GM12878 (cell line): ENCODE measurements around the gene LYZL1. TPM values are rescaled to one million over a fixed set of nuclear protein-coding genes. Genes with fewer than 3 reads are reported as not detected.

Experiments
- ATAC-seq: fragments of 200-7000 bp; cut with Tn5 transposase; 3 replicates; pipeline ENCODE4 v1.9.1; 2020; ENCODE audit warnings: mild to moderate bottlenecking, moderate library complexity
- BruUV-seq: library from RNA; stranded (reverse); fragments of 400-500 nt; replicated peaks from 2 replicates; lab custom pipeline; 2021; lab: Mats Ljungman, UMichigan
- CTCF ChIA-PET: fragments of 300-600 bp; sonication (Branson Sonifier 250); formaldehyde crosslinking; extraction: SDS; loops from one replicate; lab custom pipeline; 2021; ENCODE audit warnings: inconsistent platforms; lab: Yijun Ruan, JAX
- POLR2A ChIA-PET: fragments of 350-600 bp; formaldehyde crosslinking; extraction: SDS; loops from one replicate; lab custom pipeline; 2021; ENCODE audit warnings: inconsistent platforms; lab: Charles Lee
- RAD21 ChIA-PET: fragments of 300-600 bp; sonication (Branson Sonifier 250); formaldehyde crosslinking; loops from one replicate; lab custom pipeline; 2023; ENCODE audit warnings: antibody characterized with exemption; ENCODE audit not compliant: unreplicated experiment; lab: Charles Lee
- SMC1A ChIA-PET: fragments of 300-600 bp; sonication (Branson Sonifier 250); formaldehyde crosslinking; loops from one replicate; lab custom pipeline; 2023; ENCODE audit not compliant: unreplicated experiment, uncharacterized antibody; lab: Charles Lee
- DNase-seq: peaks from one replicate; pipeline ENCODE4 v3.0.0-alpha.2; 2011; ENCODE audit warnings: low read depth, low spot score
- FAIRE-seq: peaks from 3 replicates; lab custom pipeline; 2011; peaks lifted over from hg19 to GRCh38; lab: Jason Lieb, UNC
- H2AFZ ChIP-seq: 2 replicates; pipeline ENCODE4 v1.6.0; 2011; ENCODE audit warnings: low read depth, low read length, control low read depth; ENCODE audit not compliant: control insufficient read depth
- H3K27ac ChIP-seq: 2 replicates; pipeline ENCODE4 v1.5.1; 2011; ENCODE audit warnings: control low read depth; ENCODE audit not compliant: control insufficient read depth, insufficient read depth
- H3K27me3 ChIP-seq, 2 experiments: replicated peaks in 1 of 2; 2 replicates each; pipeline versions ENCODE4 v1.6.0 to v1.6.1; 2011; ENCODE audit warnings: low read length in 1 of 2; ENCODE audit not compliant: control insufficient read depth in 2 of 2, insufficient read depth in 2 of 2
- H3K36me3 ChIP-seq, 2 experiments: 2 replicates each; pipeline ENCODE4 v1.5.1; 2011; ENCODE audit warnings: low read length in 1 of 2; ENCODE audit not compliant: control insufficient read depth in 2 of 2, insufficient read depth in 2 of 2
- H3K4me1 ChIP-seq: 2 replicates; pipeline ENCODE4 v1.6.1; 2011; ENCODE audit warnings: mild to moderate bottlenecking, low read length, moderate library complexity, mixed read lengths; ENCODE audit not compliant: control insufficient read depth, insufficient read depth
- H3K4me2 ChIP-seq: 2 replicates; pipeline ENCODE4 v1.6.0; 2011; ENCODE audit warnings: control low read depth; ENCODE audit not compliant: control insufficient read depth, insufficient read depth
- H3K4me3 ChIP-seq: fragments of 200-600 bp; sonication (generic); 2 replicates; pipeline ENCODE4 v1.5.1; 2016
- H3K79me2 ChIP-seq: 2 replicates; pipeline ENCODE4 v1.6.0; 2011; ENCODE audit warnings: low read length; ENCODE audit not compliant: control insufficient read depth, insufficient read depth
- H3K9ac ChIP-seq: 2 replicates; pipeline ENCODE4 v1.8.0; 2011; ENCODE audit warnings: low read length, control low read depth, mixed read lengths; ENCODE audit not compliant: control insufficient read depth, insufficient read depth
- H3K9me3 ChIP-seq: replicated peaks from 3 replicates; pipeline ENCODE4 v1.5.1; 2011; ENCODE audit warnings: mild to moderate bottlenecking, low read length; ENCODE audit not compliant: control insufficient read depth, insufficient read depth
- H4K20me1 ChIP-seq: 2 replicates; pipeline ENCODE4 v1.6.0; 2011; ENCODE audit not compliant: control insufficient read depth, insufficient read depth
- BMI1 ChIP-seq: fragments of 450-650 bp; IDR thresholded peaks from 2 replicates; pipeline ENCODE4 v1.6.1; 2016; ENCODE audit warnings: mild to moderate bottlenecking, moderate library complexity, borderline replicate concordance
- BRCA1 ChIP-seq: IDR thresholded peaks from 2 replicates; pipeline ENCODE4 v1.6.1; 2011; ENCODE audit warnings: low read depth, low read length, improper control_type of control experiment
- CBFB ChIP-seq: IDR thresholded peaks from 2 replicates; pipeline ENCODE4 v1.6.1; 2016; ENCODE audit warnings: antibody characterized with exemption, low read depth
- CREM ChIP-seq: IDR thresholded peaks from 2 replicates; pipeline ENCODE4 v1.6.1; 2014; ENCODE audit warnings: antibody characterized with exemption, low read depth
- PAX8 ChIP-seq: fragments of 450-650 bp; IDR thresholded peaks from 2 replicates; pipeline ENCODE4 v1.6.1; 2017; ENCODE audit warnings: mild to moderate bottlenecking, moderate library complexity
- RUNX3 ChIP-seq: IDR thresholded peaks from 2 replicates; pipeline ENCODE4 v1.6.1; 2012; ENCODE audit warnings: low read length, inconsistent platforms
- TCF3 ChIP-seq: IDR thresholded peaks from 2 replicates; pipeline ENCODE4 v1.6.1; 2012; ENCODE audit warnings: low read depth, mild to moderate bottlenecking, low read length, borderline replicate concordance; ENCODE audit not compliant: insufficient read depth
- TCF7 ChIP-seq: IDR thresholded peaks from 2 replicates; pipeline ENCODE4 v1.6.1; 2014; ENCODE audit warnings: antibody characterized with exemption, borderline replicate concordance
- WRNIP1 ChIP-seq: IDR thresholded peaks from 2 replicates; pipeline ENCODE4 v1.6.1; 2011; ENCODE audit warnings: low read depth, low read length, improper control_type of control experiment, borderline replicate concordance
- whole genome bisulfite sequencing: methylation state at CpG from one replicate; pipeline ENCODE4 v1.1.6; 2016; ENCODE audit warnings: low lambda C conversion rate; ENCODE audit not compliant: insufficient replicate concordance, insufficient coverage; ENCODE audit errors: missing lambda C conversion rate; 5-methylcytosine and 5-hydroxymethylcytosine counted together
- in situ Hi-C: fragments of 300-500 bp; cut with MboI; formaldehyde crosslinking; loops from 9 replicates; pipeline ENCODE4 v1.14.3; 2018; ENCODE audit warnings: mixed read lengths
- intact Hi-C: fragments of 100-400 bp; cut with micrococcal nuclease; formaldehyde crosslinking; loops from one replicate; pipeline ENCODE4 v1.14.2; 2022; ENCODE audit not compliant: unreplicated experiment
- polyA plus RNA-seq, 11 experiments: library from polyadenylated mRNA; depleted of rRNA in 4 of 11; unstranded in 6 of 11; stranded (reverse) in 5 of 11; fragments of >200 nt; fragmentation: Nextera tagmentation in 4 of 11; fragmentation: Illumina TruSeq in 1 of 11; extraction: Ambion mirVana in 4 of 11; extraction: Trizol in 1 of 11; gene quantifications; 1 replicate in 1 of 11; 2 replicates in 10 of 11; pipeline versions ENCODE4 v1.2.1 to v1.2.3, GENCODE V29; 2011 to 2016; ENCODE audit warnings: inconsistent platforms in 2 of 11, missing spikeins in 2 of 11, low read depth in 1 of 11
- total RNA-seq, 4 experiments: library from RNA; depleted of rRNA in 3 of 4; stranded (reverse); fragments of >200 nt in 3 of 4; fragmentation: Illumina TruSeq in 1 of 4; extraction: Trizol in 1 of 4; gene quantifications; 2 replicates each; pipeline versions ENCODE4 v1.2.1 to v1.2.3, GENCODE V29; 2013 to 2021
- TF ChIP-seq, protein P1 (sequence below): fragments of 450-650 bp; IDR thresholded peaks from 2 replicates; pipeline ENCODE4 v1.6.1; 2017; ENCODE audit warnings: borderline replicate concordance

Gene LYZL1
- total and polyA plus RNA-seq, 10 of the 15 experiments (the other 5 are each of a cell fraction or from before 2014, with no cell fraction given), result not detected

DNA sequence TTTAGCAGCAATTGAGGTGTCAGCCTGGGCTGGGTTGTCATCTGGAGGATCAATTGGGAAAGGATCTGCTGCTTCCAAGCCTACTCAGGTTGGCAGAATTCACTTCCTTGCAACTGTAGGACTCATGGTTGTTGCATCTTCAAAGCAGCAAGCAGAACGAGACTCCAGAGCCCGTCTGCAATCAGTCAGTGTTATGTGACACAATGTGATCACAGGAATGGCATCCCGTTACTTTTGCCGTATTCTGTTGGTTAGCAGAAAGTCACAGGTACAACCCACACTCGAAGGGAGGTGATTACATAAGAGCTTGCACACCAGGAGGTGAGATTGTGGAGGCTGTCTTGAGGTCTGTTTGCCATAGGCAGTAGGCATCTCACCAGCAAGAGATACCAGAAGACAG, 15.4 kb upstream of the LYZL1 start:
- ChIA-PET SMC1A (no interaction called here), POLR2A (no interaction called here), RAD21 (no interaction called here), CTCF (no interaction called here)
- H2AFZ ChIP-seq, result no peak overlapping the region
- ATAC-seq (no peak), FAIRE-seq (no peak), DNase-seq (no peak)
- H4K20me1 ChIP-seq, result no peaks in the 10 kb centered on the region
- H3K36me3 ChIP-seq, result no peaks in the 10 kb centered on the region
- H3K27ac ChIP-seq, result no peak overlapping the region
- intact Hi-C loops (no loop called here), in situ Hi-C loops (no loop called here)
- no peak overlapping the region for H3K4me3 ChIP-seq
- H3K9ac ChIP-seq, result no peak overlapping the region
- H3K9me3 ChIP-seq, result no peaks in the 10 kb centered on the region
- no TSS peak for BruUV-seq
- no peak overlapping the region for H3K4me2 ChIP-seq
- H3K79me2 ChIP-seq, result no peaks in the 10 kb centered on the region
- TF ChIP-seq, protein P1, sequence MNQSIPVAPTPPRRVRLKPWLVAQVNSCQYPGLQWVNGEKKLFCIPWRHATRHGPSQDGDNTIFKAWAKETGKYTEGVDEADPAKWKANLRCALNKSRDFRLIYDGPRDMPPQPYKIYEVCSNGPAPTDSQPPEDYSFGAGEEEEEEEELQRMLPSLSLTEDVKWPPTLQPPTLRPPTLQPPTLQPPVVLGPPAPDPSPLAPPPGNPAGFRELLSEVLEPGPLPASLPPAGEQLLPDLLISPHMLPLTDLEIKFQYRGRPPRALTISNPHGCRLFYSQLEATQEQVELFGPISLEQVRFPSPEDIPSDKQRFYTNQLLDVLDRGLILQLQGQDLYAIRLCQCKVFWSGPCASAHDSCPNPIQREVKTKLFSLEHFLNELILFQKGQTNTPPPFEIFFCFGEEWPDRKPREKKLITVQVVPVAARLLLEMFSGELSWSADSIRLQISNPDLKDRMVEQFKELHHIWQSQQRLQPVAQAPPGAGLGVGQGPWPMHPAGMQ, result no peak
- no peak for TF ChIP-seq TCF3
- H3K4me1 ChIP-seq, result no peaks in the 10 kb centered on the region
- WGBS, result 10% methylated on average over 5 of the region's 5 CpGs
- no peaks in the 10 kb centered on the region for H3K27me3 ChIP-seq

DNA sequence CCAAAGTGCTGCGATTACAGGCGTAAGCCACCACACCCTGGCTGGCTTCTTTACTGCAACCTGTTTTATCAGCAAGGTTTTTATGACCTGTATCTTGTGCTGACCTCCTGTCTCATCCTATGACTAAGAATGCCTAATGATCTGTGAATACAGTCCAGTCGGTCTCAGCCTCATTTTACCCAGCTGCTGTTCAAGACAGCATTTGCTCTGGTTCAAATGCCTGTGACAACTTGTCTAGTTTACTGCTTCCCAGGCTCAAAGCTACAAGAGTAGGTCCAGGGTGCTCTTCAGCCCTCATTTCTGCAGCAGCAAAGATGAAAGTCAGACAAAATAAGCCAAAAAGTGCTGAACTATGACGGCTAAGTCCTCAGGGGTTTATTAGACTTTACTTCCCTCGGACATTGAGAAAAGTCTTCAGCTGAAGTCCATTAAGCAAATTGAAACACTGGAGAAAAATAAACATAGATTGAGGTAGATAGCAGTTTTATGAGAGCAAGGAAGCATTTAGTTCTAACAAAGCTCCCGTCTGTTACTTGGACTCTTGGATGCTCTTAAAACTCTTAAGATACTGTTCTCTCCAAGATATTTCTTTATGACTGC, 12.5 kb upstream of the LYZL1 start:
- Histone ChIP-seq H3K4me1 (no peaks in the 10 kb centered on the region), H3K9me3 (no peaks in the 10 kb centered on the region), H4K20me1 (no peaks in the 10 kb centered on the region), H3K79me2 (no peaks in the 10 kb centered on the region), H2AFZ (no peak overlapping the region), H3K27ac (no peak overlapping the region), H3K27me3 (no peaks in the 10 kb centered on the region), H3K36me3 (no peaks in the 10 kb centered on the region), H3K9ac (no peak overlapping the region), H3K4me2 (no peak overlapping the region), H3K4me3 (no peak overlapping the region)
- BruUV-seq, result no TSS peak
- ChIA-PET CTCF (no interaction called here), POLR2A (no interaction called here), RAD21 (no interaction called here), SMC1A (no interaction called here)
- TF ChIP-seq TCF7, result no peak
- TF ChIP-seq RUNX3, result no peak
- TF ChIP-seq BMI1, result no peak
- no peak for TF ChIP-seq WRNIP1
- no peak for TF ChIP-seq BRCA1
- TF ChIP-seq CBFB, result no peak
- TF ChIP-seq PAX8, result no peak
- TF ChIP-seq CREM, result no peak
- intact Hi-C loops, result no loop called here
- FAIRE-seq (no peak), DNase-seq (no peak), ATAC-seq (no peak)
- WGBS, result 54% methylated on average over 6 of the region's 6 CpGs
- in situ Hi-C loops, result no loop called here
